Measurements from ENCODE around the gene LSM3.

The LSM3 gene

GRCh38 chr3:14200276-14200675 is 21.7 kb downstream of the LSM3 start:
- H3K4me1 Mint-ChIP-seq: peaks cover 16% of the 10 kb centered on the region
- H3K9me3 Mint-ChIP-seq: no peaks in the 10 kb centered on the region
- H3K27me3 Mint-ChIP-seq (ENCODE audit: low read depth, poor library complexity): peaks cover 2% of the 10 kb centered on the region
- TF ChIP-seq CTCF (IDR thresholded peaks at IDR 0.05): no peak
- H3K4me3 Mint-ChIP-seq: no peak overlapping the region
- peaks cover 39% of the 10 kb centered on the region for H3K36me3 Mint-ChIP-seq (ENCODE audit: low read depth)
- H3K27ac Mint-ChIP-seq: no peak overlapping the region
- DNase-seq: no peak

- DNase-seq: no peak
- no peaks in the 10 kb centered on the region for H3K9me3 Mint-ChIP-seq
- peaks cover 35% of the 10 kb centered on the region for H3K36me3 Mint-ChIP-seq (ENCODE audit: low read depth)
- peaks cover 16% of the 10 kb centered on the region for H3K4me1 Mint-ChIP-seq
- TF ChIP-seq CTCF (IDR thresholded peaks at IDR 0.05): no peak
- H3K4me3 Mint-ChIP-seq: no peak overlapping the region
- H3K27ac Mint-ChIP-seq: no peak overlapping the region
- peaks cover 2% of the 10 kb centered on the region for H3K27me3 Mint-ChIP-seq (ENCODE audit: low read depth, poor library complexity)
Measured at GRCh38 chr3:14200841-14201240, 22.2 kb downstream of the LSM3 start.

GRCh38 chr3:14201940-14202684 is 23.5 kb downstream of the LSM3 start:
- no peak for TF ChIP-seq CTCF (IDR thresholded peaks at IDR 0.05)
- no peak overlapping the region for H3K4me3 Mint-ChIP-seq
- peaks cover 16% of the 10 kb centered on the region for H3K4me1 Mint-ChIP-seq
- no peak overlapping the region for H3K27ac Mint-ChIP-seq
- H3K36me3 Mint-ChIP-seq (ENCODE audit: low read depth): peaks cover 26% of the 10 kb centered on the region
- no peak for DNase-seq
- peaks cover 2% of the 10 kb centered on the region for H3K27me3 Mint-ChIP-seq (ENCODE audit: low read depth, poor library complexity)
- H3K9me3 Mint-ChIP-seq: no peaks in the 10 kb centered on the region

GRCh38 chr3:14202874-14203520 is 24.4 kb downstream of the LSM3 start:
- peaks cover 16% of the 10 kb centered on the region for H3K4me1 Mint-ChIP-seq
- no peak for DNase-seq

GRCh38 chr3:14203521-14204079 is 25.0 kb downstream of the LSM3 start:
- H3K4me1 Mint-ChIP-seq: peaks cover 21% of the 10 kb centered on the region
- H3K4me3 Mint-ChIP-seq: no peak overlapping the region
- H3K27ac Mint-ChIP-seq: no peak overlapping the region
- H3K9me3 Mint-ChIP-seq: no peaks in the 10 kb centered on the region
- DNase-seq: peak; percentile 66
- peaks cover 11% of the 10 kb centered on the region for H3K36me3 Mint-ChIP-seq (ENCODE audit: low read depth)
- TF ChIP-seq CTCF (IDR thresholded peaks at IDR 0.05): peak; percentile 76
- peaks cover 7% of the 10 kb centered on the region for H3K27me3 Mint-ChIP-seq (ENCODE audit: low read depth, poor library complexity)

More at GRCh38 chr3:14202874-14203520, 24.4 kb downstream of the LSM3 start:
- TF ChIP-seq CTCF (IDR thresholded peaks at IDR 0.05): no peak
- H3K27ac Mint-ChIP-seq: peak overlapping the region; percentile 80
- peaks cover 17% of the 10 kb centered on the region for H3K36me3 Mint-ChIP-seq (ENCODE audit: low read depth)
- no peak overlapping the region for H3K4me3 Mint-ChIP-seq
- no peaks in the 10 kb centered on the region for H3K9me3 Mint-ChIP-seq
- peaks cover 7% of the 10 kb centered on the region for H3K27me3 Mint-ChIP-seq (ENCODE audit: low read depth, poor library complexity)

Data from nephron progenitor cell (in vitro differentiated cells).